Ishikawa (cell line): ENCODE data around the gene KCNJ6.

ENCODE experiments used
- CEBPB ChIP-seq: IDR thresholded peaks from 2 replicates; pipeline ENCODE4 v1.6.1; 2012
- CREB1 ChIP-seq: IDR thresholded peaks from 2 replicates; pipeline ENCODE4 v1.6.1; 2012; ENCODE audit warnings: low read depth
- EGR1 ChIP-seq: IDR thresholded peaks from 2 replicates; pipeline ENCODE4 v1.6.1; 2012
- EP300 ChIP-seq: IDR thresholded peaks from 2 replicates; pipeline ENCODE4 v1.6.1; 2012; ENCODE audit warnings: borderline replicate concordance
- FOXM1 ChIP-seq: IDR thresholded peaks from 2 replicates; pipeline ENCODE4 v1.6.1; 2012; ENCODE audit warnings: low read depth, borderline replicate concordance
- NFIC ChIP-seq: IDR thresholded peaks from 2 replicates; pipeline ENCODE4 v1.6.1; 2012
- RAD21 ChIP-seq: IDR thresholded peaks from 2 replicates; pipeline ENCODE4 v1.6.1; 2012; ENCODE audit warnings: low read depth
- REST ChIP-seq: IDR thresholded peaks from 2 replicates; pipeline ENCODE4 v1.6.1; 2012; ENCODE audit warnings: low read depth, mild to moderate bottlenecking
- TAF1 ChIP-seq: IDR thresholded peaks from 2 replicates; pipeline ENCODE4 v1.6.1; 2012; ENCODE audit warnings: low read depth, mild to moderate bottlenecking
- TCF12 ChIP-seq: IDR thresholded peaks from 2 replicates; pipeline ENCODE4 v1.6.1; 2012; ENCODE audit warnings: low read depth
- TEAD4 ChIP-seq: IDR thresholded peaks from 2 replicates; pipeline ENCODE4 v1.6.1; 2012
- USF1 ChIP-seq: IDR thresholded peaks from 2 replicates; pipeline ENCODE4 v1.6.1; 2012
- YY1 ChIP-seq: IDR thresholded peaks from 2 replicates; pipeline ENCODE4 v1.6.1; 2012; ENCODE audit warnings: low read depth
- ZBTB7A ChIP-seq: IDR thresholded peaks from 2 replicates; pipeline ENCODE4 v1.6.1; 2012; ENCODE audit warnings: low read depth
- TF ChIP-seq, protein P1 (sequence below): IDR thresholded peaks from 2 replicates; pipeline ENCODE4 v1.6.1; 2012

KCNJ6 gene

DNA sequence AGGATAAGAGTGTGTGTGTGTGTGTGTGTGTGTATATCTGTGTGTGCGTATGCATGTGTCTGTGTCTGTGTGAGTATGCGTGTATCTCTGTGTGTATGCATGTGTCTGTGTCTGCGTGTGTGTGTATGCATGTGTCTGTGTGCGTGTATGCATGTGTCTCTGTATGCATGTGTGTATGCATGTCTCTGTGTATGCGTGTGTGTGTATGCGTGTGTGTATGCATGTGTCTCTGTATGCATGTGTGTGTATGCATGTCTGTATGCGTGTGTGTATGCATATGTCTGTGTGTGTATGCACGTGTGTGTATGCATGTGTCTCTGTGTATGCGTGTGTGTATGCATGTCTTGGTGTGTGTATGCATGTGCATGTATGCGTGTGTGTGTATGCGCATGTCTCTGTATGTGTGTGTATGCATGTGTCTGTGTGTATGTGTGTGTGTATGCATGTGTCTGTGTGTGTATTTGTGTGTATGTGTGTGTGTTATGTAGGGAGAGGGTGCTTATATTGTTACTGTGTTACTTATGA is 301.8 kb downstream of the KCNJ6 start:
- TF ChIP-seq, protein P1, sequence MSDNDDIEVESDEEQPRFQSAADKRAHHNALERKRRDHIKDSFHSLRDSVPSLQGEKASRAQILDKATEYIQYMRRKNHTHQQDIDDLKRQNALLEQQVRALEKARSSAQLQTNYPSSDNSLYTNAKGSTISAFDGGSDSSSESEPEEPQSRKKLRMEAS = no peak
- TF ChIP-seq RAD21 = no peak
- no peak for TF ChIP-seq TEAD4
- no peak for TF ChIP-seq NFIC
- TF ChIP-seq REST = no peak
- no peak for TF ChIP-seq TAF1
- TF ChIP-seq YY1 = no peak
- TF ChIP-seq USF1 = no peak
- no peak for TF ChIP-seq EP300
- TF ChIP-seq FOXM1 = no peak
- TF ChIP-seq TCF12 = no peak
- no peak for TF ChIP-seq CREB1
- TF ChIP-seq EGR1 = no peak
- no peak for TF ChIP-seq ZBTB7A
- TF ChIP-seq CEBPB = no peak

DNA sequence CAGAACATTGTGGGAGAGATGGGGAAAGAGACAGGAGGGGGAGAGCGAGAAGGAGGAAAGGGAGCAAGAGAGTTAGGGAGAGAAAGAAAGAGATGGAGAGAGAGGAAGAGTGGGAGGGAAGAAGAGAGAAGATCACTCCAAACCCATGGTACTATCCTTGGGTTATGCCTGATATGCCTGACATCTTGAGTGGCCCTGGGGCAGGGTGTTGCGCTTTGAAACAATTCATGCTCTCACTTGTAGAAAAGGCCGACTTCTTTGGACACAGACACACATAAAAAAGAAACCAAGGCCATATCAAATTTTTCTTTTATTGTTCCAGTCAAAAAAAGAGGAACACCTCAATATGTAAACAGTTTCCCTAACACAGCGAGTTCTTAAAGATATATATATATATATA is 309.2 kb downstream of the KCNJ6 start:
- TF ChIP-seq EGR1 (no peak), FOXM1 (no peak), RAD21 (no peak), USF1 (no peak), TAF1 (no peak), YY1 (no peak), REST (no peak), CEBPB (no peak), ZBTB7A (no peak), TEAD4 (no peak), NFIC (no peak), TCF12 (no peak), CREB1 (no peak), EP300 (no peak)
- TF ChIP-seq, protein P1 = no peak

- TF ChIP-seq, protein P1 = no peak
- TF ChIP-seq EGR1 (no peak), USF1 (no peak)
Observed at GRCh38 chr21:37606549-37606948, 309.7 kb downstream of the KCNJ6 start.

- TF ChIP-seq TCF12 (no peak), REST (no peak), YY1 (no peak), EP300 (no peak), CEBPB (no peak), TEAD4 (no peak), TAF1 (no peak), RAD21 (no peak), USF1 (no peak), FOXM1 (no peak), CREB1 (no peak), EGR1 (no peak), NFIC (no peak), ZBTB7A (no peak)
- TF ChIP-seq, protein P1 = no peak
Observed at GRCh38 chr21:37605006-37605405, 311.3 kb downstream of the KCNJ6 start.
